Stomach (tissue), 4 donors: ENCODE data around the gene SLC17A9.

Experiments used
- CTCF ChIP-seq, 7 experiments: fragments of 450-650 bp in 4 of 7; fragments of 200-600 bp in 3 of 7; sonication (generic) in 3 of 7; IDR thresholded peaks; one replicate each; pipeline ENCODE4 v1.5.1; 2016 to 2019; ENCODE audit warnings: antibody characterized with exemption in 7 of 7, control low read depth in 2 of 7, mild to moderate bottlenecking in 1 of 7
- EP300 ChIP-seq: sonication (generic); formaldehyde crosslinking; IDR thresholded peaks from one replicate; pipeline ENCODE4 v1.6.1; 2017; ENCODE audit warnings: antibody characterized with exemption
- POLR2A ChIP-seq, 4 donors: fragments of 450-650 bp; IDR thresholded peaks; one replicate each; pipeline ENCODE4 v1.6.1; 2016; ENCODE audit warnings: antibody characterized with exemption in 4 of 4, control low read depth in 2 of 4, mild to moderate bottlenecking in 1 of 4, moderate library complexity in 1 of 4
- POLR2AphosphoS5 ChIP-seq, 3 donors: sonication (generic); formaldehyde crosslinking; IDR thresholded peaks; one replicate each; pipeline ENCODE4 v1.6.1; 2016; ENCODE audit warnings: antibody characterized with exemption in 3 of 3

DNA sequence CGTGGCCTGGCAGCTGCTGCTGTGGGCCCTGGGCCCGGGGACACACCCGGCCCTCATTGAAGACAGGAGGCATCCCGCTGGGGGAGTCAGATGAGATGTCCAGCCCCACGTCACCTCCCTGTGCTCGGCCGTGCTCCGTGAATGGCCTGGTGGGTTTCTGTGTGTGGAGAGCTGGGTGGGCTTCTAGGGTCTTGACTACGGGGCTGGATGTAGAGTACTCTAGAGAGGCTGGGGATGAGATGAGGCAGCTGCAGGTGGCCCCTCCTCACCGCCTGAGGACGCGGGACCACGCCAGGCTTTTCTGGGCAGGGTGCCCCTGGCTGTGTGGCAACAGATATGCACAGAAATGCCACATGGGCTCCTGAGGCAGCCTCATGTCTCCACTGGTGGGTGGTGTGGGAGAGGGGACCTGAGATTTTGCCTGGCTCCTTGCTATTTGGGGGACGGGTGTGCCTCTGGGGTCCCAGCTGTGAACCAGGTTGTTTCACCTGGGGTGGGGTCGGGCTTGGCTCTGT is 62.7 kb downstream of the SLC17A9 start:
- TF ChIP-seq POLR2A (IDR thresholded peaks at IDR 0.05) (no peak), CTCF (IDR thresholded peaks at IDR 0.05) (no peak), POLR2AphosphoS5 (IDR thresholded peaks at IDR 0.05) (no peak), EP300 (no peak)
